A172 (cell line): ENCODE results near the gene FAM217A. TPM values are rescaled to one million over a fixed set of nuclear protein-coding genes. Genes with fewer than 3 reads are reported as not detected.

ENCODE experiments used
- DNase-seq: peaks from one replicate; pipeline ENCODE4 v3.0.0-alpha.2; 2015; ENCODE audit warnings: low spot score
- total RNA-seq: library from RNA; depleted of rRNA; stranded (reverse); fragments of >200 nt; shearing (Covaris generic); gene quantifications from 2 replicates; pipeline ENCODE4 v1.2.3, GENCODE V29; 2014

FAM217A gene
- total RNA-seq, 1 experiment from 2014 or later, result not detected

- DNase-seq, result no peak
Measured at GRCh38 chr6:4085332-4085700, 6.4 kb upstream of the FAM217A start.

DNA sequence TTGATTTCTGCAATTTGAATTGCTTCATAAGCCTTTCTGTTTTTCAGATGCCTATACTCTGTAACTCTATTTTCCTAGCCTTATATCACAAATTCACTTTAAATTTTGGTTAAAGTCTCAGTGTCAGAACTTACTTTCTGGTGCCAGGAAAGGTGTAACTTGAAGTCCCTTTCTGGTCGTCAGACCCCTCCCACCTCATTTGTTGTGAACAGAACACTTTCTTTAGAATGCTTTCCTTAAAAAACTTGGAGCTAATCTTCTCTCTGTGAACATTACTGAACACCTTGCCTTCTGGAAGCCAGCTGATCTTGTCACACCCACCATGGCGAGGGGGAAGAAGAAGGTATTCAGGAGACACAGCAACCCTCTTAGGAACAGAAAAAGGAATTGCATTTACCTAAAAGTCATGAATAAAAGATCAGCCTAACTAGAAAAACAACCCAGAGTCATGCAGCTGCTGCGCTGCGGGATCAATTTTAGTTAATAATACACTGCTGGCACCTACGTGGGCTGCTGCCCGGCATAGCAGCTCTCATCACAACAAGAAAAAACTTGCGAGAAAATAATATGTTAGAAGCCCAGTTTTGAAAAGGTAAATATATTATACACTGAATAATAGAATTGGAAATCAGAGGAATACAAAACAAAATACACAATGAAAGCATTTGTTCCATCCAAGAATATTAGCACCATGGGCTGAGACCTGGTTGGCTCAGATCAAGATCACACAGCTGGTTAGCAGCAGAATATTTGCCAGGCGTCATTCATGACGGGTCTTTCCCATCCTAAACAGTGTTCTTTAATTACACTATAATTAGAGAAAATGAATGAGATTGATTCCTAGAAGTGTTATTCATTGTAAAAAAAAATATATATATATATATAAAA, 5.8 kb upstream of the FAM217A start:
- no peak for DNase-seq

DNA sequence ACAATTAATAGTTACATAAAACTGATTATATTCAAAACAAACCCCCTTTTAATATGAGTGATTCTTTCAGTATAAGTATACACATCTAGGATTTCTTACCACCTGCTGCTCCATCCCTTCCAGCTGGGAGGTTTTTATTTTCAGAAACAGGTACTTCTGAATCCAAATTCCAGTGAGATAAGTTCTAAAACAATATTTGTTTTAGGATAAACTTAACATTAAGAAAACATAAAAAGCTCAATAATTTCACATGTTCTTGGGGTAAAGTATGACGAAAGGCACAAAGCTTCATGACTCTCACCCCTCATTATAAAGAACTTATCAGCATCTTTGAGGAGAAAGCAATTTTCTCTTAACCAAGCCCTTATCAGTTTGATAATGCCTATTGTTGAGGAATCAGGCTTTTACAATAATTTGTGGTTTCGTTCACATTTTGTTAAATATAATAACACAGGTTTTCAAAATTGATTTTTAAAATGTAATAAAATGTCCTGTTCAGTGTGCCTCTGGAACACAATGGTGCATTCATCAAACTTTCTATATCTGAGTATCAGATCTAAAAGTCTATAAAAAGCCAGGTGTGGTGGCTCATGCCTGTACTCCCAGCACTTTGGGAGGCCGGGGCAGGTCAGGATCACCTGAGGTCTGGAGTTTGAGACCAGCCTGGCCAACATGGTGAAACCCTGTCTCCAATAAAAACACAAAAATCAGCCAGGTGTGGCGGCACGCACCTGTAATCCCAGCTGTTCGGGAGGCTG, 4.3 kb downstream of the FAM217A start:
- DNase-seq, result no peak

DNA sequence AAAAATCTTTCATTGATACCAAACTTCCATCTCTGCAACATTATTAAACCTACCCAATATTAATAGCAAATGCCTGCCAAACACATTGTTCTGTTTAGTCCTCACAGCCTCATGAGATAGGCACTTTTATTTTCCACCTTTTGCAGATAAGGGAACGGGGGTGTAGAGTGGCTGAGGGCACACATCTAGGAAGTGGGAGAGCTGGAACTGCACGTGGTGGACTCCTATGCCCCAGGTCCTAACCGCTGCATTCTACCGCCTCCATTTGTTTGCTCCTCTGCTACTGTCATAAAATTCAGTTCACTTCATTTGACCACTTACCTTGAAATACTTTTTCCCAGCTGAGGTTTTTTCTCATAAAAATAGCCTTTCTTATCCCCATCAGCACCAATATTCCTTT, 7.6 kb downstream of the FAM217A start:
- no peak for DNase-seq

DNA sequence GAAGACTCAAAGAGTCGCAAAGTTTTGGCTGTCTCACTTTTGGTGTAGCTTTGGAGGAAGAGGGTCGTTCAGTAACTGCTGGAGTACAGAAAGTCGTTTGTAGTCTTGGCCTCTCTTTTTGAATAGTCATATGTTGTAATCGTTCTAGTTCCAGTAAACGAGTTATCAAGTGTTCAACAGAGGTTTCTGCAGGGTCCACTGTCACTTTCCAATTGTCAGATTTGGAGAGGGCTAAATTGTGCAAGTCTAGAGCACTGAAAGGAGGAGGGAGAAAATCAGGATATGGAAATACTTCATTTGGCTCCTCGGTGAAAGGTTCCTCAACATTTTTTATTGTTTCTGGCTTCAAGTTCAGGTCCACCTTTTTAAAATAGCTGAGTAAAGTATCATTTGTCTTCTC, 9.7 kb downstream of the FAM217A start:
- no peak for DNase-seq

DNA sequence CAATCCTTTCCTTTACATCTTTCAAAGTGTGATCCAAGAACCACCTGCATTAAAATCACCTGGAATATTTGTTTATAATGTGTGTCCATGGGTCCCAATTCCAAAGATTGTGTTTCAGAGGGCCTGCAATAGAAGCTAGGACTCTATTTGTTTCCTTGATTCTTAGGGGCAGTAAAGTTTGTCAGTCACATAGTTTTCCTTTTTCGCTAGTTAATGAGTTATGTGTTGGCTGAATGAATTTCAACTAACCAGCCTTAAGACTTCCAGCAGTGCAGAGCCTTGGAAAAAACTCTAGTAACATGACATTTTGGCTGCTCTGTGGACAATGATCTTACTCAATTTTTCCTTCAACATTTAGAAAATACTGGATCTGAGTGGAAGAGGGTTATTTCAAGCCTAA, 11.3 kb downstream of the FAM217A start:
- no peak for DNase-seq

DNA sequence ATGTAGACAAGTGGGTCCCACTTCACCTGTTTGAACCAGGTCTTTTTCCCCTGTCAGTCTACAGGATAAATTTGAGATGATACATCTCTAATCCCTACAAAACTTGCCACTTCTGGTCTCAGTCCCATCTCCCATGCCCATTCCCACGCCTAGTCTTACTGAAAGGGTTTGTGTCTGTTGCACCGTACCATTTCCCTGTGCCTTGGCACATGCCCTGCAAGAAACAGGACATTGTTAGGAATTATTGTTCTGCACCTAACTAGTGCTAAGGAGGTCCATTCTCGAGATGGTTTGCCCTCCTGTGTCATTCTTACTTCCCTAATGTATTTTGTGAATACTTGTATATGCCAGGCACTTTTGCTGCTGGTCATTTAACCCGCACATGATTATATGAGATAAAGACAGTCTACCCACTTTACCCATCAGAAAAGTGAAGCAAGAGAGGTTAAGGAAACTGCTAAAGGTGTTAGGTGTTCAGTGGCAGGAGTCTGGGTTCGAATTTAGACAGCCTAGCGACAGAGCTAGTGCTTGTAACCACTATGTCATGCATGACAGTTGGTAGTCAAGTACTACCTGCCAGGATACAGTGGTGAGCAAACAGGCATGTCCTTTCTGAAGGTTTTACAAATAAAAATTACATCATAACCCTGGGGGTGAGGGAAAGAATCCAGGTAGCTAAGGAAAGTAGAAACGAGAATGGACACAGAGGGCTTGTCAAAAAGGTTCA, 12.7 kb downstream of the FAM217A start:
- DNase-seq, result no peak

DNA sequence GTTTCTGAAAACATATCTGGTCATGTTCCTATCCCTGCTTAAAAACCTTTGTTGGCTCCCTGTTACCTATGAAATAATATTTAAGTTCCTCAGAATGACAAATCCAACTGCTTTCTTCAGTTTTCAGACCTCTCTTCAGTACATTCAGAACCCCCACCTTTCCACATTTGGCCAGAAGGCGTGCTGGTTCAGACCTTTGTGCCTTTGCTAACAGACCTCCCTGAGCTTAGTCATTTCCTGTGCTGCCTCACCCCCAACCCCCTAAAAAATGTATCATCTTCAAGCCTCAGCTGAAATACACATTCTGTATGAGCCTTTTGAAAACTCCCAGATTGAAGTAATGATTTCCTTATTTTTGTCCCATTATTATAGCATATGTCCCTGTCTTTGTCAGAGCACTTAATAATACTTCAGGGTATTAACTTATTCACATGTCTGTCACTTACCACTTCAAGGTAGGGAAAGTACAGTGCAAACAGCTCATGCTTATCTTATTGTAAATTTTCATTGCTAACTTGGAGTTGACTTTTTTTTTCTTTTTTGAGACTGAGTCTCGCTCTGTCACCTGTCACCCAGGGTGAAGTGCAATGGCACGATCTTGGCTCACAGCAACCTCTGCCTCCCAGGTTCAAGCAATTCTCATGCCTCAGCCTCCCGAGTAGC, 19.7 kb downstream of the FAM217A start:
- DNase-seq, result peak; percentile 91

DNA sequence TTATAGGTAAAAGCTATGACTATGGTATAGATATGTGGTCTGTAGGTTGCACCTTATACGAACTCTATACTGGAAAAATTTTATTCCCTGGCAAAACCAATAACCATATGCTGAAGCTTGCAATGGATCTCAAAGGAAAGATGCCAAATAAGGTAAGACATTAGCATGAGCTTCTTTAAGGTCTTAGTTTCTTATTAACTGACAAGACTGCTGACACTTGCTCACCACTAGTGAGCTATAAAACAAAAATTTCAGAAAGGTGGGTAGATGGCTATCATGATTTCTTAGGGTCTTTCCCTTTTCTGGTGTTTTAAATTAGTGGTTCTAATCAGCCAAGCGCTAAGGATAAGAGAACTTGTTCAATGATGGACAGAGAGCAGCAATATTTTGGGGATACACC, 21.9 kb downstream of the FAM217A start:
- DNase-seq, result no peak

DNA sequence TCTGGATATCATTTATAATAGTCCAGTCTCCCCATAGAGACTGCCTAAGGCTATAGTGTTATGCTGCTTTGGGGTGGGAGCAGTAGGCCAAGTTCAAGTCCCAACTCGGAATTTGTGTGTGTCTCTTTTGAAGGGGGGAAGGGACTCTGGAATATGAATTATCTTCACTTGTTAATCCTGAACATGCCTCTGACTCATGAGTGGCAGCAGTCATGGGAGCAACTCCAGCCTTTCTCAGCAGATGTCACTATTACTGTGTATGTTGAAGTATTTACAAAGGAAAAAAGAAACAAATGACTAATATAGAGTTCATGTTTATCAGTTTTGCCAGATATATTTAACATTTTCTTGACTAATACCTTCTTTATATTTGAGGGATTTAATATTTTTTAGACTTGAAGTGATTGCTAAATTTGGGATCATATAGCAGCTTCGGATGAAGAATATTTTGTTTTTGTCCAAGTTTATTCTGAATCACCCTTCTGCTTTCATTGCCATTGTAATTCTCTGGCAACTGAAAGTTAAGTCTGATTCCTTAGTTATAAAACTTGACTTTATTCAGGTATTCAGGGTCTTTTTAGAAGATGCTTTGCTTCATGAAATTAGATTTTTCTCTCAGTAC, 23.4 kb downstream of the FAM217A start:
- peak; percentile 75 for DNase-seq

- DNase-seq, result no peak
Measured at GRCh38 chr6:4049246-4049645, 29.7 kb downstream of the FAM217A start.

DNA sequence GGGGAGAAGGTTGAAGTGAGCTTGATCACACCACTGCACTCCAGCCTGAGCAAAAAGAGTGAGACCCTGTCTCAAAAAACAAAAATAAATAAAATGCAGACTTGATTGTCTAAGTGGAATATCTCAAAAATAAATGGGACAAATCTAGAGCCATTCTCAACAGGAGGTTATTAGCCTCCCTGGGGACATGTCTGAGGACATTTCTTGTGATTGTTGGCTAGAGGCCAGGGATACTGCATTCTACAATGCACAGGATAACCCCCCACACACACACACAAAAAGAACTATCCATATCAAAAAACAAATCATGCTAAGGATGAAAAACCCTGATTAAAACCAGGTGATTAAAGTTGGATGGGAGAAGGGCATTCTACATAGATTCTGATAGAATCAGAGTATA, 37.5 kb downstream of the FAM217A start:
- no peak for DNase-seq

- DNase-seq, result no peak
Measured at GRCh38 chr6:4039348-4039747, 39.6 kb downstream of the FAM217A start.

DNA sequence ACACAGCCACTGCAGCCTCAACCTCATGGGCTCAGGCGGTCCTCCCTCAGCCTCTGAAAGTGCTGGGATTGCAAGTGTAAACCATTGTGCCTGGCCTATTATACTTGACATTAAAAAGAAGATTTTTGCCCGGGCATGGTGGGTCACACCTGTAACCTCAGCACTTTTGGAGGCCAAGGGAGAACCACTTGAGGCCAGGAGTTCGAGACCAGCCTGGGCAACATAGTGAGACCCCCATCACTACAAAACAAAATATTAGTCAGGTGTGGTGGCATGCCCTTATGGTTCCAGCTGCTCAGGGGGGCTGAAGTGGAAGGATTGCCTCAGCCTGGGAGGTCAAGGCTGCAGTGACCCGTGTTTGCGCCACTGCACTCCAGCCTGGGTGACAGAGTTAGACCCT, 42.4 kb downstream of the FAM217A start:
- no peak for DNase-seq

DNA sequence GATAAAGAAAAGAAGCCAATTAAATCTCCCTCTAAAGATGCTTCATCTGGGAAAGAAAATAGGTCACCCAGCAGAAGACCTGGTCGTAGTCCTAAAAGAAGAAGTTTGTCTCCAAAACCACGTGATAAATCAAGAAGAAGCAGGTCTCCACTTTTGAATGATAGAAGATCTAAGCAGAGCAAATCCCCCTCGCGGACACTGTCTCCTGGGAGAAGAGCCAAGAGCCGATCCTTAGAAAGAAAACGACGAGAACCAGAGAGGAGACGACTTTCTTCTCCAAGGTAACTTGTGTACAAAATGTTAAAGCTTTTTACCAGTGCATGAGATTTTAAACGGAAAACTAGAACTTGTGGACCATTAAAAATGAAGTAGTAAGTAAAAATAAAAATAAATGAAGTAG, 46.5 kb downstream of the FAM217A start:
- no peak for DNase-seq

- no peak for DNase-seq
Measured at GRCh38 chr6:4031442-4031841, 47.5 kb downstream of the FAM217A start.

GRCh38 chr6:4030669-4031068, 48.3 kb downstream of the FAM217A start:
- DNase-seq, result no peak

DNA sequence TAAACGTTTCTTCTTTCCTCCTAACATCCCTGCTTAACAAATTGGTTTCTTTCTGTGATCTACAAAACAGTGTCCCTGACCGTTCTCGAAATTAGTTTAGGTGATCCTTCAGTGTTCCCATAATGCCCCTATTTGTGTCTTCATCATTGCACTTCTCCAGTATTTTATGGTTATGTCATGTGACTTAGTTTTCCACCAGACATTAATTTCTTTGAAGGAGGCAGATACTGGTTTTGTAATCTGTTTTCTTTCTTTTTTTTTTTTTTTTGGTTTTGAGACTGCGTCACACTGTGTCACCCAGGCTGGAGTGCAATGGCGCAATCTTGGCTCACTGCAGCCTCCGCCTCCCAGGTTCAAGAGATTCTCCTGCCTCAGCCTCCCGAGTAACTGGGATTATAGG, 49.2 kb downstream of the FAM217A start:
- no peak for DNase-seq

DNA sequence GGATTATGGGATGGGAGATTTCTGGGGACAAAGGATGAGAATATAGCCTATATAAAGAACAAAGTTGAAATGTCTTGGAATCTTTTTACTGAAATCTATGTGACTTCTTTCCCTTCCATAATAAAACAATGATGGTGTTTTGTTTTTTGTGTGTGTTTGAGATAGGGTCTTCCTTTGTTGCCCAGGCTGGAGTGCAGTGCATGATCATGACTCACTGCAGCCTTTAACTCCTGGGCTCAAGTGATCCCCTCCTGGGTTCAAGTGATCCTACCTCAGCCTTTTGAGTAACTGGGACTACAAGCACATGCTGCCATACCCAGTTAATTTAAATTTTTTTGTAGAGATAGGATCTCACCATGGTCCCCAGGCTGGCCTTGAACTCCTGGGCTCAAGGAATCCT, 50.9 kb downstream of the FAM217A start:
- no peak for DNase-seq

DNA sequence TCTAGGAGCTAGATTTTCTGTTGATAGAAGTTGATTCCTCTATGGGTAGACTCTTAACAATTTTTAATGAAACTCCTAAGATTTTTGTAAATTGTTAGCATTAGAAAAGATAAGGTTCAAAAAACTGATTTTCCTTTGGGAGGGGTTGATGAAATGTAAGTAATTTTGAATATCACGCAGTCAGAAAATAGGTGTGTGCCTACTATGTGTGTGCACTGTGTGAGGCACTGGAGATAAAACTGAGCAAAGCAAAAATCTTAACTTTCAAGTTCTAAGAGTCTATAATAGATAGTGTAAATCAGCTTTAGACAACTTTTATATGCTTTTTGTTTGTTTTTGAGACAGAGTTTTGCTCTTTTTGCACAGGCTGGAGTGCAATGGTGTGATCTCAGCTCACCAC, 53.3 kb downstream of the FAM217A start:
- DNase-seq, result no peak

DNA sequence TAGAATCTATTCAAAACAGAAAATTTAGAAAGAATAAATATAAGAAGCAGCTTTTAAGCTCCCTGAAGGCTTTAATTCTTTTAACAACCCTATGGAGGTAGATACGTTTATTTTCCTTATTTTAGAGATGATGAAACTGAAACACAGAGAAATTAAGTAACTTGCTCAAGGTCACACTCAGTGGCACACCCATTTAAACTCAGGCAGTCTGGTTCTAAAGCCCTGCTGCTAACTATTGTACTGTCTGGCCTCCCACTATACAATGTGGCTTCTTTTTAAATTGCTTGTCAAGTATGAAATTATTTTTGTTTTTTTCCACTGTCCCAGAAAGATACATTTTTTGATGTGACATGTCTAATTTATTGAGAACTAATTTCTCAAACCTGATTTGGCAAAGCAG, 55.7 kb downstream of the FAM217A start:
- DNase-seq, result no peak
